NCI-H187 (cell line): Measurements from ENCODE around the gene SFTPA1.
"Not testable (repeated sequence)": the region's sequence is repeated elsewhere in the genome, so short reads cannot be mapped to it uniquely, and the experiment has no call there.

Experiments used
- DNase-seq, 2 experiments: peaks; one replicate each; lab custom pipeline; 2025; lab: John Stamatoyannopoulos, UW

Gene SFTPA1

GRCh38 chr10:79611193-79611976 is 646 bp downstream of the SFTPA1 start:
- not testable (repeated sequence) for DNase-seq

- DNase-seq, result no peak
Observed at GRCh38 chr10:79615577-79615976, 4.8 kb downstream of the SFTPA1 start.

- DNase-seq, result no peak
Observed at GRCh38 chr10:79616164-79616563, 5.4 kb downstream of the SFTPA1 start.

DNA sequence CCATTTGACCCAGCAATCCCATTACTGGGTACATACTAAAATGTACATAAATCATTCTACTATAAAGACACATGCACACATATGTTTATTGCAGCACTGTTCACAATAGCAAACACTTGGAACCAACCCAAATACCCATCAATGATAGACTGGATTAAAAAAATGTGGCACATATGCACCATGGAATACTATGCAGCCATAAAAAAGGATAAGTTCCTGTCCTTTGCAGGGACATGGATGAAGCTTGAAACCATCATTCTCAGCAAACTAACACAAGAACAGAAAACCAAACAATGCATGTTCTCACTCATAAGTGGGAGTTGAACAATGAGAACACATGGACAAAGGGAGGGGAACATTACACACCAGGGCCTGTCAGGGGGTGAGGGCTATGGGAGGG is 12.9 kb downstream of the SFTPA1 start:
- DNase-seq, result not testable (repeated sequence)

DNA sequence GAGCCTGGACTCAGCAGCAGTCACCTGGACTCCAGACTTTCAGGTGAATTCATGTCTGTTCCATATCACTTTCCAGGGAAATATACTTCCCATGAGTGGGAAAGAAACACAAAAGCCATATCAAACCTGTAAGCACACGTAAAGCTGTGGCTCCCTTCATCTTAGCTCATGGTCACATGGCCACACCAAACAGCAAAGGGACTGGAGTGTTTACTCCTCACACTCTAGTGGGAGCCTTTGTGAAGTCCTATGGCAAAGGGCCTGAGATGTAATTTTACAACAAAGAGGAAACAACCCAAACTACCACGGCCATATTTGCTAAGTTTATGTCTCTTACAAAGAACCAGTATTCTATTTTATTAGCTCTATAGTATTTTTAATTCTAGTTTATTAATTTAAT is 16.3 kb downstream of the SFTPA1 start:
- no peak for DNase-seq

DNA sequence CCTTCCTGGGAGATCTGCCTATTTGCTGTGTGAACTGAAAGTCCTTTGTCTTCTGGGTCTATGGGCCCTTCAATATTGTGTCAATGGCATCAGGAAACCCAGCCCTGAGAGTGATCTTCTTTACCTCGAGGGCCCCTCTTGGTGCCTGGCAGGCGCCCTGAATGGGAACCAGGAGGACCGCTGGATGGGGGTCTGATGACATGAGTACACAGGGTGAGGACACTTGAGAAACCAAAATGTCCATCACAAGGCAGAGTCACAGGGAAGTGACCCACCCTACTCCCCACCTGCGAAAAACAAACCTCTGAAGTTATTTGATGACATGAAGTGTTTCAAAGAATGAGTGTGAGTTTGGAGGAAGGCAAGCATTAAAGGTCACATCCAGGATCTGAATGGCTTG is 17.3 kb downstream of the SFTPA1 start:
- DNase-seq, result no peak

DNA sequence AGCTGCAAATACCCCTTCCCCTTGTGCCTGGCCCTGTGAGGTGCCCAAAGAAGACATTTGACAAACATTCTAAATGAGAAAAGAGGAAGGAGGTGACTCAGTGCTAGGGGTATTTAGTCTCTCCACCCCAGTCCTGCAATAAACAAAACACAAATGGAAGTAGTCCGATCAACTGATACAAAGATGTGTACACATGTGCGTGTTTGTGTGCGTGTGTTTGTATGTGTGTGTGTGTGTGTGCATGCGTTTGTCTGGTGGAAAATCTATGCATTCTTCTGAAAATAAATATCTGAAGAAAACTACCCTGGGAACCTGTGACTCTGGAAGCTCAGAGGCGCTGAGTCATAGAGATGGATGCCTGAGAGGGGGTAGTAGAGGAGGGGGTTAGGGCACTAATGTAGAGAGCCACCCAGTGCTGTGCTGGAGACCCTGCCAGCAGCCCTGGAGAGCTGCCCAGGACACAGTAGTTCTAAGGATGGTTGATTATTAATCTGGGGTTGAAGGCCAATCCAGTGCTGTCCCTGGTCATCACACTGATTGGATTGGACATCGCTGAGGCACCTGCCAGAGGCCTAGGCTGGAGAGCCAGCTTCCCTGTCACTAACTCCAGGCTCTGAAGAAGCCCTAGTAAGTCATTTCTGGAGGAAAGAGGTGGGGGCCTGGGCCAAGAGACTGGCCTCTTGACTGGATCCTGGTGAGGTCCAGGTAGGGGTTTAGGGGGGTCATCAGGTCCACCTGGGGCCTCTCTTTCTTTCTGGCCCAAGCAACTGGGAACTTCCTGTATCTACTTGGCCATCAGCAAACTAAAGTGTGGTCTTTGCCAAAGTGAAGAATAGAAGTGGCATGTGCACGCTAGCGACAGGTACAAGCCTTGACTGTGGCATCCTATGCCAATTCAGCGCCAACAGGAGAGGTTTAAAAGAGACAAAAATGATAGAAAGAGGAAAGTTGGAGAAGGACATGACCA is 18.5 kb downstream of the SFTPA1 start:
- no peak for DNase-seq

- no peak for DNase-seq
Observed at GRCh38 chr10:79629955-79630327, 19.2 kb downstream of the SFTPA1 start.

- not testable (repeated sequence) for DNase-seq
Observed at GRCh38 chr10:79636654-79637199, 26.0 kb downstream of the SFTPA1 start.

- no peak for DNase-seq
Observed at GRCh38 chr10:79638318-79638717, 27.6 kb downstream of the SFTPA1 start.

DNA sequence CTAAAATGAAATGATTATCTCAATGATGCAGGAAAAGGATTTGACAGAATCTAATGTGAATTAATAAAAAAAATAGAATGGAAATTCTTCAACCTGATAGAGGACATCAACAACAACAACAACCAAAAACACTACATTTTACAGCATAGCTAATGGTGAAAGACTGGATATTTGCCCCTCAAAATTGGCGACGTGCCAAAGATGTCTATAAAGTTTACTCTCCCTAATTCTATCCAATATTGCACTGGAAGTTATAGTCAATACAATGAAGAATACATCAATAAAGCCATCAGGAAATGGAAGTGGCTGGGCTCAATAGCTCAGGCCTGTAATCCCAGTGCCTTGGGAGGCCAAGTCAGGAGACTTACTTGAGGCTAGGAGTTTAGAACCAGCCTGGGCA is 42.0 kb downstream of the SFTPA1 start:
- not testable (repeated sequence) for DNase-seq

- DNase-seq, result not testable (repeated sequence)
Observed at GRCh38 chr10:79663287-79663686, 52.5 kb downstream of the SFTPA1 start.

DNA sequence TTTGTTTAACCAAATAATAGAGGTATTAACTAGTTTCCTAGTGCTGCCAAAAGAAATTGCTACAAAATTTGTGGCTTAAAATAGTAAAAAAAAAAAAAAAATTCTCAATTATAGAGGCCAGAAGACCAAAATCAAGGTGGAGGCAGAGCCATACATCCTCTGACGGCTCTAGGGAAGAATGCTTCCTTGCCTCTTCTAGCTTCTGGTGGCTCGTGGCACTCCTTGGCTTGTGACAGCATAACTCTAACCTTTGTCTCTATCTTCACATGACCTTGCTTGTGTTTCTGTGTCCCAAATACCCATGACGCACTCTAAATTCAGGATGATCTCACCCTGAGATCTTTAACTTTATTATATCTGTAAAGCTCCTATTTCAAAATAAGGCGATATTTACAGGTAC is 53.9 kb downstream of the SFTPA1 start:
- not testable (repeated sequence) for DNase-seq
